Testis (tissue), 3 donors: ENCODE results near the gene PRKACA. TPM values are rescaled to one million over a fixed set of nuclear protein-coding genes. Genes with fewer than 3 reads are reported as not detected.

Source experiments
- DNase-seq: peaks from one replicate; pipeline ENCODE4 v3.0.0-alpha.2; 2019
- H3K27ac ChIP-seq, 2 donors: fragments of 200-600 bp; sonication (generic); one replicate each; pipeline ENCODE4 v1.5.1; 2019
- H3K27me3 ChIP-seq: fragments of 200-600 bp; sonication (generic); one replicate; pipeline ENCODE4 v1.5.1; 2019
- H3K36me3 ChIP-seq: fragments of 200-600 bp; sonication (generic); one replicate; pipeline ENCODE4 v1.5.1; 2017; ENCODE audit warnings: low read depth; ENCODE audit errors: missing control alignments
- H3K4me1 ChIP-seq: fragments of 200-600 bp; sonication (generic); one replicate; pipeline ENCODE4 v1.5.1; 2019
- H3K4me3 ChIP-seq, 2 donors: fragments of 200-600 bp; sonication (generic); one replicate each; pipeline ENCODE4 v1.5.1; 2017 to 2019
- H3K9me3 ChIP-seq: fragments of 200-600 bp; sonication (generic); one replicate; pipeline ENCODE4 v1.5.1; 2017
- CTCF ChIP-seq, 3 experiments: fragments of 450-650 bp in 2 of 3; fragments of 200-600 bp in 1 of 3; sonication (generic) in 1 of 3; IDR thresholded peaks; one replicate each; pipeline ENCODE4 v1.5.1; 2016 to 2019; ENCODE audit warnings: antibody characterized with exemption in 3 of 3, mild to moderate bottlenecking in 2 of 3, moderate library complexity in 1 of 3
- POLR2A ChIP-seq: fragments of 450-650 bp; IDR thresholded peaks from one replicate; pipeline ENCODE4 v1.6.1; 2017; ENCODE audit warnings: antibody characterized with exemption, mild to moderate bottlenecking, moderate library complexity
- WGBS, 2 donors: methylation state at CpG; one replicate each; pipeline ENCODE4 v1.1.5; 2018; 5-methylcytosine and 5-hydroxymethylcytosine counted together
- intact Hi-C: fragments of 100-400 bp; cut with DNase I; formaldehyde crosslinking; loops from one replicate; pipeline ENCODE4 v1.15.1; 2023; ENCODE audit warnings: low total_unique reads
- polyA plus RNA-seq: library from polyadenylated mRNA; stranded (reverse); fragments of 350-450 nt; fragmentation: Illumina TruSeq; extraction: RNeasy Lipid Tissue Mini Kit (QIAGEN cat#74804); gene quantifications from one replicate; pipeline ENCODE4 v1.2.3, GENCODE V29; 2014; ENCODE audit warnings: low read depth, low replicate concordance; ENCODE audit not compliant: insufficient read depth
- total RNA-seq, 2 donors: library from RNA; depleted of rRNA; stranded (reverse); fragments of >200 nt; gene quantifications; one replicate each; pipeline ENCODE4 v1.2.3, GENCODE V29; 2016

The PRKACA gene
- total and polyA plus RNA-seq, 3 donors from 2014 or later: 114 to 203 (median 116) TPM

DNA sequence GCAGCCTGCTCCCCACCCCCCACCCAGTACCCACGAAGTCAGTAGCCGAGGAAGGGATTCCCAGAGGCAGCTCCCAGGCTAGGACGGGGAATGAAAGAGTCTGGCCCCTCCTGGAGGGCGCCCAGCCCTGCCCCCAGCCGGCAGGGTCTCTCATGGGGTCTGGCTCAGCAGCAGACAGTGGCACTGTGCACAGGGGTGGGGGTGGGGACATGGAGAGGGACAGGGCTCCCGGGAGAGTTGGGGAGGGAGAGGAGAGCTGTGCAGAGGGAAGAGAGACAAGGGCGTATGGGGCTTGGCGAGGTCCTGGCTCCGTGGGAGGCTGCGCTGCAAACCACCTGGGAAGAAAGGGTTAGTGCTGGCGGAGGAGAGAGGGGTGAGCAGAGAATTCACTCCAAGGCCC, 46.5 kb upstream of the PRKACA start:
- H3K9me3 ChIP-seq: no peaks in the 10 kb centered on the region
- DNase-seq: no peak
- H3K4me1 ChIP-seq: peaks cover 10% of the 10 kb centered on the region
- no peaks in the 10 kb centered on the region for H3K36me3 ChIP-seq
- no peak overlapping the region for H3K4me3 ChIP-seq
- TF ChIP-seq CTCF (IDR thresholded peaks at IDR 0.05) (no peak), POLR2A (no peak)
- intact Hi-C loops: no loop called here
- WGBS, 2 donors: 84 to 85% methylated on average over 8 to 11 of the region's 11 CpGs
- H3K27me3 ChIP-seq: no peaks in the 10 kb centered on the region
- H3K27ac ChIP-seq: no peak overlapping the region

DNA sequence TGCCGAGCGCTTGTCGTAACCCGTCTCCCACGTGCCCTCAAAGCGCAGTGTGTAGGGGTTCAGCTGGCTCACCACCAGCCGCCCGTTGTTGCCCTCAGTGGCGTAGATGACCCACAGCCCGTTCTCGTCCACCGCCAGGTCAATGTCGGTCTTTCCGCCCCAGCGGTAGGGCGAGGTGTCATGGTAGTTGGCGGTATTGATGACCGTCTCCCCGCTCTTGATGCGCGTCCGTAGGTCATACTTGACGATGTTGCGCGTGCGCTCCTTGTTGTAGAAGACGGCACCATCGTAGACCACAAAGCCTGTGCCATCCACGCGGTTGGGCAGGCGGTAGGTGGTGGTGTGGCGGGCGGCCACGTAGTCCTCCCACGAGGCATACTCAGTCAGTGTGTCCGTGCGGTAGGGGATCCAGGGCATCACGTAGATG, 45.3 kb upstream of the PRKACA start:
- no peak overlapping the region for H3K4me3 ChIP-seq
- H3K27ac ChIP-seq: no peak overlapping the region
- peaks cover 10% of the 10 kb centered on the region for H3K4me1 ChIP-seq
- no peak for TF ChIP-seq POLR2A
- TF ChIP-seq CTCF (IDR thresholded peaks at IDR 0.05): no peak
- no peak for DNase-seq
- no peaks in the 10 kb centered on the region for H3K27me3 ChIP-seq
- H3K36me3 ChIP-seq: no peaks in the 10 kb centered on the region
- intact Hi-C loops: no loop called here
- 95 to 96% methylated on average over 33 to 38 of the region's 38 CpGs for WGBS, 2 donors
- H3K9me3 ChIP-seq: no peaks in the 10 kb centered on the region

GRCh38 chr19:14161305-14161704, 43.7 kb upstream of the PRKACA start:
- no peaks in the 10 kb centered on the region for H3K27me3 ChIP-seq
- no peaks in the 10 kb centered on the region for H3K36me3 ChIP-seq
- no peak for DNase-seq
- intact Hi-C loops: no loop called here
- no peak overlapping the region for H3K27ac ChIP-seq
- no peaks in the 10 kb centered on the region for H3K4me1 ChIP-seq
- WGBS, 2 donors: 94% methylated on average over 19 of the region's 19 CpGs; no CpG with 5 or more reads in 1 of the 2 donors
- no peak for TF ChIP-seq POLR2A
- no peak for TF ChIP-seq CTCF (IDR thresholded peaks at IDR 0.05)
- no peaks in the 10 kb centered on the region for H3K9me3 ChIP-seq
- no peak overlapping the region for H3K4me3 ChIP-seq

- Histone ChIP-seq H3K27ac (no peak overlapping the region), H3K4me3 (no peak overlapping the region), H3K27me3 (no peaks in the 10 kb centered on the region), H3K36me3 (no peaks in the 10 kb centered on the region), H3K9me3 (no peaks in the 10 kb centered on the region), H3K4me1 (no peaks in the 10 kb centered on the region)
- intact Hi-C loops: no loop called here
- DNase-seq: no peak
- 85 to 87% methylated on average over 20 to 25 of the region's 25 CpGs for WGBS, 2 donors
- TF ChIP-seq CTCF (IDR thresholded peaks at IDR 0.05) (no peak), POLR2A (no peak)
Measured at GRCh38 chr19:14160017-14160703, 42.6 kb upstream of the PRKACA start.

DNA sequence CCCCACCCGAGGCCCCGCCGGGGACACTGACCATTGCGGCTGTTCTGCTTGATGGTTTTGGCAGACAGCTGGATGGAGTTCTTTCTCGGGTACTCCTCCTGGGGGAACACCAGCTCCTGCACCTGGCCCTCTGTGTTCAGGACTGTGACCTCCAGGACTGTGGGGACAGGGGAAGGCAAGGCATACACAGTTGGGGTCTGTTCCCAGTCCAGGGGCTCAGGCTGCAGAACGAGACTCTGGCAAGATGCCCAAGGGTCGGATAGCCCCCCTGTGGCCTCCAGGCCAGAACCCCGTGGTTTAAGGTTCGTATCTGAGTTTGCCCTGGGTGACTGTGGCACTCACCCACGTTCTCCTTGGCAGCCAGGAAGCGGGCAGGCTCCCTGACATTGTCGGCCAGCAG, 41.5 kb upstream of the PRKACA start:
- Histone ChIP-seq H3K9me3 (no peaks in the 10 kb centered on the region), H3K4me1 (no peaks in the 10 kb centered on the region), H3K27me3 (no peaks in the 10 kb centered on the region), H3K36me3 (no peaks in the 10 kb centered on the region), H3K27ac (no peak overlapping the region), H3K4me3 (no peak overlapping the region)
- TF ChIP-seq CTCF (IDR thresholded peaks at IDR 0.05) (no peak), POLR2A (no peak)
- DNase-seq: no peak
- WGBS, 2 donors: 77 to 85% methylated on average over 3 to 9 of the region's 12 CpGs
- intact Hi-C loops: no loop called here
